PC-9 (cell line): ENCODE measurements around the gene ADIRF.

Experiments used
- EZH2 ChIP-seq: fragments of 200-600 bp; sonication (generic); IDR thresholded peaks from 2 replicates; pipeline ENCODE4 v1.8.0; 2017; ENCODE audit warnings: antibody characterized with exemption, low read depth
- TF ChIP-seq, protein P1 (sequence below): fragments of 200-600 bp; sonication (generic); conservative IDR thresholded peaks from 2 replicates; pipeline ENCODE4 v1.6.1; 2017; ENCODE audit warnings: mixed run types, antibody characterized with exemption, mild to moderate bottlenecking, moderate library complexity

DNA sequence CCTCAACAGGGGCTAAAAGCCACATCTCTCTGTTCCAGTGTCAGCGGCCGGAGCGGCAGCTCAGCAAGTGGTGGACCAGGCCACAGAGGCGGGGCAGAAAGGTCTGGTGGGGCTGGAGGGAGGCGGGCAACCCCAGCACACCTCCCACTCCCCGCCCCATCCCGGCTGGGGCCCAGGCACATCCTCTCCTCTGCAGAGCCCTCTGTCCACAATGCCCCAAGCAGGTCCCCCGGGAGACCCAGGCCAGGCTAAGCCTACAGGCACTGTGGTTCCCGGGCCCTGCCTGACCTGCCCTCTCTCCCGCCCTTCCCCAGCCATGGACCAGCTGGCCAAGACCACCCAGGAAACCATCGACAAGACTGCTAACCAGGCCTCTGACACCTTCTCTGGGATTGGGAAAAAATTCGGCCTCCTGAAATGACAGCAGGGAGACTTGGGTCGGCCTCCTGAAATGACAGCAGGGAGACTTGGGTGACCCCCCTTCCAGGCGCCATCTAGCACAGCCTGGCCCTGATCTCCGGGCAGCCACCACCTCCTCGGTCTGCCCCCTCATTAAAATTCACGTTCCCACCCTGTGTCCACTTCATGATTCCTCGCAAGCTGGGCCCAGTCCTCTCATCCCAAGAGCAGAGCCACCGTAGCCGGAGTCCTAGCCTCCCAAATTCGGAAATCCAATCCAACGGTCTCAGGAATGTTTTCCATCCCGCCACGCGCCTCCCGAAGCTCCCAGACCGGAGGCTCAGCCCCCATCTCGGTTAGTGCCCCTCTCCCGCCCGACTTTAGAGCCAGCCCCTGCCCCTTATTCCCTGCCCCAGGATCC, 2.1 kb downstream of the ADIRF start:
- no peak for TF ChIP-seq EZH2
- TF ChIP-seq, protein P1, sequence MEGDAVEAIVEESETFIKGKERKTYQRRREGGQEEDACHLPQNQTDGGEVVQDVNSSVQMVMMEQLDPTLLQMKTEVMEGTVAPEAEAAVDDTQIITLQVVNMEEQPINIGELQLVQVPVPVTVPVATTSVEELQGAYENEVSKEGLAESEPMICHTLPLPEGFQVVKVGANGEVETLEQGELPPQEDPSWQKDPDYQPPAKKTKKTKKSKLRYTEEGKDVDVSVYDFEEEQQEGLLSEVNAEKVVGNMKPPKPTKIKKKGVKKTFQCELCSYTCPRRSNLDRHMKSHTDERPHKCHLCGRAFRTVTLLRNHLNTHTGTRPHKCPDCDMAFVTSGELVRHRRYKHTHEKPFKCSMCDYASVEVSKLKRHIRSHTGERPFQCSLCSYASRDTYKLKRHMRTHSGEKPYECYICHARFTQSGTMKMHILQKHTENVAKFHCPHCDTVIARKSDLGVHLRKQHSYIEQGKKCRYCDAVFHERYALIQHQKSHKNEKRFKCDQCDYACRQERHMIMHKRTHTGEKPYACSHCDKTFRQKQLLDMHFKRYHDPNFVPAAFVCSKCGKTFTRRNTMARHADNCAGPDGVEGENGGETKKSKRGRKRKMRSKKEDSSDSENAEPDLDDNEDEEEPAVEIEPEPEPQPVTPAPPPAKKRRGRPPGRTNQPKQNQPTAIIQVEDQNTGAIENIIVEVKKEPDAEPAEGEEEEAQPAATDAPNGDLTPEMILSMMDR = no peak
